A673 (cell line): ENCODE measurements around the gene GULP1. TPM values are rescaled to one million over a fixed set of nuclear protein-coding genes. Genes with fewer than 3 reads are reported as not detected.

Experiments
- BruUV-seq: library from RNA; stranded (reverse); fragments of 400-500 nt; replicated peaks from 2 replicates; lab custom pipeline; 2021; lab: Mats Ljungman, UMichigan
- CTCF ChIA-PET: fragments of 300-600 bp; sonication (Branson Sonifier 250); formaldehyde crosslinking; loops from one replicate; lab custom pipeline; 2022; ENCODE audit warnings: antibody characterized with exemption; lab: Charles Lee
- POLR2A ChIA-PET: fragments of 300-600 bp; sonication (Branson Sonifier 250); formaldehyde crosslinking; loops from one replicate; lab custom pipeline; 2022; ENCODE audit warnings: antibody characterized with exemption; ENCODE audit not compliant: low non-redundant PET; lab: Charles Lee
- DNase-seq: peaks from one replicate; pipeline ENCODE4 v3.0.0-alpha.2; 2015; ENCODE audit warnings: low spot score
- H3K27ac ChIP-seq: fragments of 200-600 bp; sonication (generic); 2 replicates; pipeline ENCODE4 v1.5.1; 2016; ENCODE audit warnings: mixed run types, low read depth, mild to moderate bottlenecking, mixed read lengths, antibody characterized with exemption, low read length; ENCODE audit not compliant: poor library complexity, severe bottlenecking
- H3K27me3 ChIP-seq: fragments of 200-600 bp; sonication (generic); replicated peaks from 2 replicates; pipeline ENCODE4 v1.6.1; 2017; ENCODE audit warnings: mixed run types, low read depth, mild to moderate bottlenecking, mixed read lengths, antibody characterized with exemption, low read length; ENCODE audit not compliant: insufficient read depth, poor library complexity
- H3K36me3 ChIP-seq: fragments of 200-600 bp; sonication (generic); 2 replicates; pipeline ENCODE4 v1.6.1; 2016; ENCODE audit warnings: mixed run types, mild to moderate bottlenecking, mixed read lengths, antibody characterized with exemption, low read length; ENCODE audit not compliant: insufficient read depth, poor library complexity, severe bottlenecking
- H3K4me1 ChIP-seq: fragments of 200-600 bp; sonication (generic); 2 replicates; pipeline ENCODE4 v1.6.1; 2017; ENCODE audit warnings: mixed run types, mild to moderate bottlenecking, mixed read lengths, antibody characterized with exemption, low read length; ENCODE audit not compliant: insufficient read depth, poor library complexity, severe bottlenecking
- H3K4me3 ChIP-seq: fragments of 200-600 bp; sonication (generic); 2 replicates; pipeline ENCODE4 v1.5.1; 2016; ENCODE audit warnings: low read depth, mixed run types, mild to moderate bottlenecking, mixed read lengths, low read length; ENCODE audit not compliant: poor library complexity, severe bottlenecking
- H3K9me3 ChIP-seq: fragments of 200-600 bp; sonication (generic); 2 replicates; pipeline ENCODE4 v1.6.1; 2016; ENCODE audit warnings: mixed run types, low read depth, mild to moderate bottlenecking, mixed read lengths, antibody characterized with exemption, low read length; ENCODE audit not compliant: poor library complexity, severe bottlenecking
- EZH2 ChIP-seq: fragments of 200-600 bp; sonication (generic); IDR thresholded peaks from 2 replicates; pipeline ENCODE4 v1.6.1; 2017; ENCODE audit warnings: borderline replicate concordance, low read depth, mild to moderate bottlenecking, mixed read lengths, antibody characterized with exemption, low read length; ENCODE audit not compliant: poor library complexity, severe bottlenecking
- intact Hi-C: fragments of 100-400 bp; cut with micrococcal nuclease; formaldehyde crosslinking; loops from one replicate; pipeline ENCODE4 v1.10.0; 2022; ENCODE audit not compliant: unreplicated experiment
- total RNA-seq: library from RNA; stranded (reverse); gene quantifications from 2 replicates; pipeline ENCODE4 v1.2.3, GENCODE V29; 2021
- TF ChIP-seq, protein P1 (sequence below): fragments of 300-800, 200-600 bp; sonication (generic); conservative IDR thresholded peaks from 2 replicates; pipeline ENCODE4 v1.5.1; 2017; ENCODE audit warnings: low read depth, mild to moderate bottlenecking, antibody characterized with exemption, low read length, moderate library complexity, mixed read lengths

GULP1 gene
- total RNA-seq, 1 experiment from 2014 or later: 7.2 TPM

DNA sequence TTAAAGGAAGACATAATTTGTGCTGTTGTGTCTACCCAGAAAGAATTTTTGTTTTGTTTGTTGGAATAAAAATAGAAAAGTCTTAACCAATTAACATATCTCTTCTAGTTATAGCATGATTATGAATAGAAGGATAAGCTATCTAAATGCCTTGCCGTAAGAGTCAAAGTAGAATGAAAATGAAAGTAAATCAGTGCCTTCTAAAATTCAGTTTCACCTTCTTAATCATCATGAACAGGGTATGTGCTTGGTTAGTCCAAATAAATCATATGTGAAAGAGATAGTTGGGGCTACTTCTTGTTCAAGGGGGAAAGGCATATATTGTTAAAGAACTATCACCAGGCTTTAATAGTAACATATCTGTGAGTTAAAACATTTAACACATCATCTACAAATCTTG is 91.5 kb downstream of the GULP1 start:
- H3K9me3 ChIP-seq: peaks cover 5% of the 10 kb centered on the region
- BruUV-seq: no TSS peak
- no peaks in the 10 kb centered on the region for H3K27me3 ChIP-seq
- TF ChIP-seq EZH2: no peak
- TF ChIP-seq, protein P1, sequence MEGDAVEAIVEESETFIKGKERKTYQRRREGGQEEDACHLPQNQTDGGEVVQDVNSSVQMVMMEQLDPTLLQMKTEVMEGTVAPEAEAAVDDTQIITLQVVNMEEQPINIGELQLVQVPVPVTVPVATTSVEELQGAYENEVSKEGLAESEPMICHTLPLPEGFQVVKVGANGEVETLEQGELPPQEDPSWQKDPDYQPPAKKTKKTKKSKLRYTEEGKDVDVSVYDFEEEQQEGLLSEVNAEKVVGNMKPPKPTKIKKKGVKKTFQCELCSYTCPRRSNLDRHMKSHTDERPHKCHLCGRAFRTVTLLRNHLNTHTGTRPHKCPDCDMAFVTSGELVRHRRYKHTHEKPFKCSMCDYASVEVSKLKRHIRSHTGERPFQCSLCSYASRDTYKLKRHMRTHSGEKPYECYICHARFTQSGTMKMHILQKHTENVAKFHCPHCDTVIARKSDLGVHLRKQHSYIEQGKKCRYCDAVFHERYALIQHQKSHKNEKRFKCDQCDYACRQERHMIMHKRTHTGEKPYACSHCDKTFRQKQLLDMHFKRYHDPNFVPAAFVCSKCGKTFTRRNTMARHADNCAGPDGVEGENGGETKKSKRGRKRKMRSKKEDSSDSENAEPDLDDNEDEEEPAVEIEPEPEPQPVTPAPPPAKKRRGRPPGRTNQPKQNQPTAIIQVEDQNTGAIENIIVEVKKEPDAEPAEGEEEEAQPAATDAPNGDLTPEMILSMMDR: no peak
- intact Hi-C loops: no loop called here
- H3K36me3 ChIP-seq: no peaks in the 10 kb centered on the region
- ChIA-PET CTCF (no interaction called here), POLR2A (no interaction called here)
- no peak for DNase-seq
- no peak overlapping the region for H3K4me3 ChIP-seq
- no peaks in the 10 kb centered on the region for H3K4me1 ChIP-seq
- no peak overlapping the region for H3K27ac ChIP-seq

DNA sequence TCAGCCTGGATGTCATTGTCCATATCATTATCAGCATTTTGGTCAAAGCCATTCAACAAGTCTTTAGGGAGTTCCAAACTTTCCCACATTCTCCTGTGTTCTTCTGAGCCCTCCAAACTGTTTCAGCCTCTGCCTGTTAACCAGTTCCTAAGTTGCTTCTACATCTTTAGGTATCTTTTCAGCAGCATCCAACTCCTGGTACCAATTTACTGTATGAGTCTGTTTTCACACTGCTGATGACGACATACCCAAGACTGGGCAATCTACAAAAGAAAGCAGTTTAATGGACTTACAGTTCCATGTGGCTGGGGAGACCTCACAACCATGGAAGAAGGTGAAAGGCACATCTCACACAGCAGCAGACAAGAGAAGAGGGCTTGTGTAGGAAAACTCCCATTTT is 94.2 kb downstream of the GULP1 start:
- TF ChIP-seq, protein P1: no peak
- TF ChIP-seq EZH2: no peak
- DNase-seq: no peak
- intact Hi-C loops: no loop called here
- H3K27me3 ChIP-seq: no peaks in the 10 kb centered on the region
- no peaks in the 10 kb centered on the region for H3K4me1 ChIP-seq
- POLR2A ChIA-PET: no interaction called here
- CTCF ChIA-PET: no interaction called here
- peaks cover 5% of the 10 kb centered on the region for H3K9me3 ChIP-seq
- no TSS peak for BruUV-seq
- no peaks in the 10 kb centered on the region for H3K36me3 ChIP-seq
- no peak overlapping the region for H3K27ac ChIP-seq
- no peak overlapping the region for H3K4me3 ChIP-seq

DNA sequence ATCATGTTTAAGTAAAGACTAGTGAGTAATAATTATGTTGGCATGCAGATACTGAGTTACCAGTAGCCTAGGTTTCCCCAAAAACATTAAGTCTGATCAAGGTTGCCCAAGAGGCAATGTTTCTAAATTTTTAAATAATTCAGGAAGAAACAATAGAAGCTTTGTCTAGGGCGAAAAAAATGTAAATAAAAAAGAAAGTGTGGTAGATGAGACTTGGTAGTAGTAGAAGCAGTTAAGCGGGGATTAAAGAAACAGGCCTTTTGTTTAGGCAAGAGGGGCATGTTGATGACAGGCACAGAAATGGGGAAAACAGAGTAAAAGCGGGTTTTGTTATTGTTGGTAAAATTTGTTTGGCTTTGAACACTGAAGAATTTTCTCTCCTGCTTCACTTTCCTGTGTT is 97.2 kb downstream of the GULP1 start:
- Histone ChIP-seq H3K27ac (no peak overlapping the region), H3K4me3 (no peak overlapping the region), H3K27me3 (no peaks in the 10 kb centered on the region), H3K4me1 (no peaks in the 10 kb centered on the region), H3K9me3 (peaks cover 5% of the 10 kb centered on the region), H3K36me3 (no peaks in the 10 kb centered on the region)
- POLR2A ChIA-PET: no interaction called here
- no TSS peak for BruUV-seq
- intact Hi-C loops: no loop called here
- CTCF ChIA-PET: no interaction called here
- no peak for DNase-seq
- TF ChIP-seq, protein P1: no peak
- no peak for TF ChIP-seq EZH2
